Smooth muscle cell (in vitro differentiated cells): Measurements from ENCODE around the gene CLIP1. TPM values are rescaled to one million over a fixed set of nuclear protein-coding genes. Genes with fewer than 3 reads are reported as not detected.

Experiments
- DNase-seq: peaks from one replicate; lab custom pipeline; 2025; ENCODE audit not compliant: unreplicated experiment; lab: John Stamatoyannopoulos, UW
- H2AFZ ChIP-seq: fragments of 200-600 bp; sonication (generic); 2 replicates; pipeline ENCODE4 v1.6.0; 2016; ENCODE audit warnings: antibody characterized with exemption, low read depth, mild to moderate bottlenecking
- H3F3A ChIP-seq: fragments of 200-600 bp; sonication (generic); 2 replicates; pipeline ENCODE4 v1.6.0; 2017; ENCODE audit warnings: antibody characterized with exemption, low read depth
- H3K27ac ChIP-seq: fragments of 200-600 bp; sonication (generic); 2 replicates; pipeline ENCODE4 v1.5.1; 2016; ENCODE audit warnings: low read depth, mild to moderate bottlenecking
- H3K27me3 ChIP-seq: fragments of 200-600 bp; sonication (generic); 2 replicates; pipeline ENCODE4 v1.6.1; 2016; ENCODE audit warnings: low read depth, mild to moderate bottlenecking
- H3K36me3 ChIP-seq: fragments of 200-600 bp; sonication (generic); 2 replicates; pipeline ENCODE4 v1.5.1; 2016; ENCODE audit warnings: low read depth
- H3K4me1 ChIP-seq: fragments of 200-600 bp; sonication (generic); 2 replicates; pipeline ENCODE4 v1.5.1; 2016; ENCODE audit warnings: low read depth
- H3K4me2 ChIP-seq: fragments of 200-600 bp; sonication (generic); 2 replicates; pipeline ENCODE4 v1.6.0; 2016; ENCODE audit warnings: mild to moderate bottlenecking
- H3K4me3 ChIP-seq: fragments of 200-600 bp; sonication (generic); 2 replicates; pipeline ENCODE4 v1.5.1; 2016; ENCODE audit warnings: mild to moderate bottlenecking
- H3K79me2 ChIP-seq: fragments of 200-600 bp; sonication (generic); 2 replicates; pipeline ENCODE4 v1.6.0; 2016; ENCODE audit warnings: low read depth, mild to moderate bottlenecking
- H3K9ac ChIP-seq: fragments of 200-600 bp; sonication (generic); 2 replicates; pipeline ENCODE4 v1.6.0; 2016; ENCODE audit warnings: low read depth
- H3K9me3 ChIP-seq: fragments of 200-600 bp; sonication (generic); replicated peaks from 2 replicates; pipeline ENCODE4 v1.5.1; 2016; ENCODE audit warnings: low read depth
- H4K20me1 ChIP-seq: fragments of 200-600 bp; sonication (generic); 2 replicates; pipeline ENCODE4 v1.6.0; 2016; ENCODE audit warnings: low read depth
- WGBS: methylation state at CpG from one replicate; pipeline ENCODE4 v1.1.7; 2016; ENCODE audit warnings: low lambda C conversion rate; 5-methylcytosine and 5-hydroxymethylcytosine counted together
- polyA plus RNA-seq: library from polyadenylated mRNA; unstranded; fragments of >200 nt; fragmentation: Nextera tagmentation; extraction: Ambion mirVana; gene quantifications from 2 replicates; pipeline ENCODE4 v1.2.1, GENCODE V29; 2016
- total RNA-seq: library from RNA; depleted of rRNA; stranded (reverse); fragments of >200 nt; gene quantifications from 2 replicates; pipeline ENCODE4 v1.2.3, GENCODE V29; 2014
- TF ChIP-seq, protein P1 (sequence below): fragments of 200-600 bp; sonication (generic); IDR thresholded peaks from 2 replicates; pipeline ENCODE4 v1.5.1; 2017; ENCODE audit warnings: borderline replicate concordance, mild to moderate bottlenecking, antibody characterized with exemption; ENCODE audit not compliant: insufficient read depth, poor library complexity, severe bottlenecking

CLIP1 gene
- total and polyA plus RNA-seq, 2 experiments from 2014 or later, result 15.3 to 40.4 TPM

DNA sequence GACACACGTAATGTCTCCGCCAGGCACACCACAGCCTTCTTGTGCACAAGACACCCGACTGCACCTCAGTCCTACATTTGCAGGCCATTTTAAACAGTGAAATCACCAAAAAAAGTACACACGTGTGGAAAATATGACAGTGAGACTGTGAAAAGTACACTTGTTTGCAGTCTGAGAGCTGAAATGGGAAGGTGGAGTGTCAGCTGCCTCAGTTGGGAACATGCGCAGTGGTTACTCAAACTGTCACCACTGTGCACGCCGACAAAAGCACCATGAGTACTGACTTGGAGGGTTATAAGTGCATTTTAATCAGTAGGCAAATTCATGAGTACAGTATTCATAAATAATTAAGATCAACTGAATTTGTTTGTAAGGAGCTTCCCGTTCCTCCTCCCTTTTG lies 171.9 kb downstream of the CLIP1 start:
- no peaks in the 10 kb centered on the region for H3K9me3 ChIP-seq
- H3K27me3 ChIP-seq, result no peaks in the 10 kb centered on the region
- no peaks in the 10 kb centered on the region for H3K79me2 ChIP-seq
- H3K4me3 ChIP-seq, result no peak overlapping the region
- H3K36me3 ChIP-seq, result no peaks in the 10 kb centered on the region
- peaks cover 4% of the 10 kb centered on the region for H4K20me1 ChIP-seq
- WGBS, result 98% methylated on average over 8 of the region's 8 CpGs
- no peak overlapping the region for H3K27ac ChIP-seq
- no peaks in the 10 kb centered on the region for H3F3A ChIP-seq
- H3K9ac ChIP-seq, result no peak overlapping the region
- no peak for DNase-seq
- H3K4me1 ChIP-seq, result no peaks in the 10 kb centered on the region
- H3K4me2 ChIP-seq, result no peak overlapping the region
- TF ChIP-seq, protein P1, sequence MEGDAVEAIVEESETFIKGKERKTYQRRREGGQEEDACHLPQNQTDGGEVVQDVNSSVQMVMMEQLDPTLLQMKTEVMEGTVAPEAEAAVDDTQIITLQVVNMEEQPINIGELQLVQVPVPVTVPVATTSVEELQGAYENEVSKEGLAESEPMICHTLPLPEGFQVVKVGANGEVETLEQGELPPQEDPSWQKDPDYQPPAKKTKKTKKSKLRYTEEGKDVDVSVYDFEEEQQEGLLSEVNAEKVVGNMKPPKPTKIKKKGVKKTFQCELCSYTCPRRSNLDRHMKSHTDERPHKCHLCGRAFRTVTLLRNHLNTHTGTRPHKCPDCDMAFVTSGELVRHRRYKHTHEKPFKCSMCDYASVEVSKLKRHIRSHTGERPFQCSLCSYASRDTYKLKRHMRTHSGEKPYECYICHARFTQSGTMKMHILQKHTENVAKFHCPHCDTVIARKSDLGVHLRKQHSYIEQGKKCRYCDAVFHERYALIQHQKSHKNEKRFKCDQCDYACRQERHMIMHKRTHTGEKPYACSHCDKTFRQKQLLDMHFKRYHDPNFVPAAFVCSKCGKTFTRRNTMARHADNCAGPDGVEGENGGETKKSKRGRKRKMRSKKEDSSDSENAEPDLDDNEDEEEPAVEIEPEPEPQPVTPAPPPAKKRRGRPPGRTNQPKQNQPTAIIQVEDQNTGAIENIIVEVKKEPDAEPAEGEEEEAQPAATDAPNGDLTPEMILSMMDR, result no peak
- H2AFZ ChIP-seq, result no peak overlapping the region

DNA sequence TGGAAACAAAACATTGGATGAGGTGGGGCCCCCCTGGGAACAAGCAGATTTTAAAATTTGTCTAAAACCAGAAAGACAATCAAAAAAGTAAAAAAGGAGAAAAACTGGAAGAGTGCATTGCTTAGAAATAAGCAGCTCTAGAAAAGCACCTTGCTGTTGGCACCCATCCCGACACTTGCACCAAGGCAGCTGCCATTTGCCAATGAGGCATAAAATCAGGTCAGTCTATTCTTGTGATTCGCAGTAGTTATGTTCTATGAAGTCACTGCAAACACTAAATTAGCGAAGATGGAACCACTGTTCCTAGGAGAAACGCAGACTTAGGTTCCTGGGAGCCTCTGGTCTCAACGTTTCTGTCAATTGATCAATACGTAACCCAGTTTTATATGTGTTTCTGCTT lies 172.4 kb downstream of the CLIP1 start:
- Histone ChIP-seq H3K9me3 (peaks cover under 1% of the 10 kb centered on the region), H3F3A (no peaks in the 10 kb centered on the region), H3K79me2 (no peaks in the 10 kb centered on the region), H4K20me1 (peaks cover 4% of the 10 kb centered on the region), H3K4me2 (no peak overlapping the region), H3K36me3 (no peaks in the 10 kb centered on the region), H3K9ac (no peak overlapping the region), H3K27ac (no peak overlapping the region), H3K27me3 (no peaks in the 10 kb centered on the region), H3K4me1 (no peaks in the 10 kb centered on the region), H2AFZ (no peak overlapping the region), H3K4me3 (no peak overlapping the region)
- TF ChIP-seq, protein P1, result no peak
- 98% methylated on average over 6 of the region's 6 CpGs for WGBS
- DNase-seq, result no peak

DNA sequence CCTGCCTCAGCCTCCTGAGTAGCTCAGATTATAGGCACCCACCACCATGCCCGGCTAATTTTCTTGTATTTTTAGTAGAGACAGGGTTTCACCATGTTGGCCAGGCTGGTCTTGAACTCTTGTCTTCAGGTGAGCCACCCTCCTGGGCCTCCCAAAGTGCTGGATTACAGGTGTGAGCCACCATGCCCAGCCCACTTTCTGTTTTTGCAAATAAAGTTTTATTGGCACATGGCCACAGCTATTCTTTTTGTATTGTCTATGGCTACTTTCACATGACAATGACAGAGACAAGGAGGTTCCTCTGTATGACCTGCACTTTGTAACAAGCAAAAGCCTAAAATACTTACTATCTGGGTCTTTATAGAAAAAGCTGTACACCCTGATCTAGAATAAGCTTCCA lies 176.9 kb downstream of the CLIP1 start:
- 94% methylated on average over 1 of the region's 1 CpG for WGBS
- no peak for DNase-seq

More for the DNA sequence above, 176.9 kb downstream of the CLIP1 start:
- no peaks in the 10 kb centered on the region for H3K36me3 ChIP-seq
- H2AFZ ChIP-seq, result no peak overlapping the region
- no peak overlapping the region for H3K4me3 ChIP-seq
- H3F3A ChIP-seq, result no peaks in the 10 kb centered on the region
- peaks cover 3% of the 10 kb centered on the region for H3K9me3 ChIP-seq
- no peak overlapping the region for H3K4me2 ChIP-seq
- TF ChIP-seq, protein P1, result no peak
- no peaks in the 10 kb centered on the region for H3K79me2 ChIP-seq
- no peaks in the 10 kb centered on the region for H4K20me1 ChIP-seq
- no peaks in the 10 kb centered on the region for H3K27me3 ChIP-seq
- no peak overlapping the region for H3K27ac ChIP-seq
- no peaks in the 10 kb centered on the region for H3K4me1 ChIP-seq
- H3K9ac ChIP-seq, result no peak overlapping the region
